GM19025 (cell line): ENCODE measurements around the gene SLC6A17.

Experiments used
- ATAC-seq: cut with Tn5 transposase; IDR thresholded peaks from one replicate; pipeline ENCODE4 v1.9.1; 2021; ENCODE audit warnings: mild to moderate bottlenecking, low read depth, moderate library complexity; ENCODE audit not compliant: unreplicated experiment

SLC6A17 gene

GRCh38 chr1:110150330-110151174, at the start of gene SLC6A17:
Gene SLC6A17 (plus strand): TSS chr1:110150494. CDS start chr1:110166930, 16,436 bp downstream.
- no peak for ATAC-seq

GRCh38 chr1:110102081-110102480, 48.2 kb upstream of the SLC6A17 start:
- no peak for ATAC-seq

GRCh38 chr1:110106013-110106941, 44.0 kb upstream of the SLC6A17 start:
- no peak for ATAC-seq

GRCh38 chr1:110107867-110108469, 42.3 kb upstream of the SLC6A17 start:
- no peak for ATAC-seq

GRCh38 chr1:110111081-110111480, 39.2 kb upstream of the SLC6A17 start:
- ATAC-seq: no peak

- ATAC-seq: no peak
These were observed 38.2 kb upstream of the SLC6A17 start, which contains the start of gene UBL4B for GRCh38 chr1:110112143-110112542. Gene UBL4B (plus strand): TSS chr1:110112443. CDS start chr1:110112535, 92 bp downstream.

GRCh38 chr1:110112656-110113055, 37.6 kb upstream of the SLC6A17 start:
- no peak for ATAC-seq

GRCh38 chr1:110113551-110113950, 36.7 kb upstream of the SLC6A17 start:
- ATAC-seq: no peak

GRCh38 chr1:110114173-110114572, 36.1 kb upstream of the SLC6A17 start:
- ATAC-seq: no peak

GRCh38 chr1:110114784-110115183, 35.5 kb upstream of the SLC6A17 start:
- ATAC-seq: no peak

- no peak for ATAC-seq
These were observed 31.5 kb upstream of the SLC6A17 start for GRCh38 chr1:110118636-110119396.

- no peak for ATAC-seq
These were observed 30.5 kb upstream of the SLC6A17 start for GRCh38 chr1:110119843-110120242.

GRCh38 chr1:110120960-110121561, 29.2 kb upstream of the SLC6A17 start:
- ATAC-seq: no peak

GRCh38 chr1:110123224-110123623, 27.1 kb upstream of the SLC6A17 start:
- no peak for ATAC-seq

- no peak for ATAC-seq
These were observed 24.5 kb upstream of the SLC6A17 start for GRCh38 chr1:110125810-110126209.

GRCh38 chr1:110130113-110130591, 20.1 kb upstream of the SLC6A17 start:
- no peak for ATAC-seq

GRCh38 chr1:110130989-110131388, 19.3 kb upstream of the SLC6A17 start:
- no peak for ATAC-seq

- ATAC-seq: no peak
These were observed 17.6 kb upstream of the SLC6A17 start for GRCh38 chr1:110132682-110133081.

GRCh38 chr1:110133436-110133835, 16.9 kb upstream of the SLC6A17 start:
- no peak for ATAC-seq
